CD4-positive, alpha-beta T cell treated with Interleukin-6 at 100 ng/mL for 8 hours (primary cell): ENCODE results near the gene PSMB8.

ENCODE experiments used
- DNase-seq: peaks from one replicate; pipeline ENCODE4 v3.0.0-alpha.2; 2020; ENCODE audit warnings: mixed read lengths, low spot score

PSMB8 gene

DNA sequence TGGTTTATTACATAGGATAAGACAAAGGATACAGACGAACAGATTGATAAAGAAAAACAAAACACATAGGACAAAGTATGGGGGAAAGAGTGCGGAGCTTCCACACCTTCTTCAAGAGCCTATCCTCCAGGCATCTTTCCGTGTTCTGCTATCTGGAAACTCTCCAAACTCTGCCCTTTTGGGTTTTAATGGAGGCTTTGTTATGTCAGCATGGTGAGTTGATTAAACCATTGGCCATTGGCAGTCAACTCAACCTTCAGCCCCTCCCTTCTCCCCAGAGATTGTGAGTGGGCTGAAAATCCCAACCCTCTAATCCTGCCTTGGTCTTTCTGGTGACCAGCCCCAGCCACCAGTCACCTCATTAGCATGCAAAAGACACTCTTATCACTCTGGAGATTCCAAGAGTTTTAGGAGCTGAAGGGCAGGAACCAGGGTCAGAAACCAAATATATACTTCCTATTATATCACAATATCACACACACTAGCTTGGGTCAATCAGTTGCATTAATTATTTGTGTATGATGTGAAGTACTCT lies 50.9 kb downstream of the PSMB8 start:
- DNase-seq = no peak
